Liver (tissue), 9 donors: ENCODE measurements around the gene DYSF. TPM values are rescaled to one million over a fixed set of nuclear protein-coding genes. Genes with fewer than 3 reads are reported as not detected.

Experiments used
- DNase-seq: peaks from one replicate; pipeline ENCODE4 v3.0.0-alpha.2; 2017; ENCODE audit warnings: low spot score
- H3K27ac ChIP-seq, 2 donors: one replicate each; pipeline ENCODE4 v1.7.0; 2013; ENCODE audit warnings: inconsistent platforms in 2 of 2, low read length in 2 of 2, control low read depth in 1 of 2, low read depth in 1 of 2, mild to moderate bottlenecking in 1 of 2
- H3K27me3 ChIP-seq, 4 donors: one replicate each; pipeline versions ENCODE4 v1.6.1 to v1.7.0; 2013; ENCODE audit warnings: low read length in 3 of 4, inconsistent platforms in 1 of 4, mild to moderate bottlenecking in 1 of 4, moderate library complexity in 1 of 4; ENCODE audit not compliant: control insufficient read depth in 4 of 4, insufficient read depth in 4 of 4
- H3K36me3 ChIP-seq, 4 donors: one replicate each; pipeline versions ENCODE4 v1.6.1 to v1.7.0; 2013; ENCODE audit warnings: low read length in 3 of 4, mild to moderate bottlenecking in 3 of 4, low read depth in 1 of 4, moderate library complexity in 1 of 4; ENCODE audit not compliant: control insufficient read depth in 4 of 4, insufficient read depth in 3 of 4
- H3K4me1 ChIP-seq, 4 donors: one replicate each; pipeline versions ENCODE4 v1.6.1 to v1.7.0; 2013; ENCODE audit warnings: low read length in 3 of 4, mild to moderate bottlenecking in 3 of 4, moderate library complexity in 1 of 4; ENCODE audit not compliant: control insufficient read depth in 4 of 4, insufficient read depth in 4 of 4
- H3K4me3 ChIP-seq, 3 donors: one replicate each; pipeline versions ENCODE4 v1.6.1 to v1.7.0; 2013; ENCODE audit warnings: low read length in 3 of 3, control low read depth in 1 of 3, low read depth in 1 of 3, mild to moderate bottlenecking in 1 of 3
- H3K9ac ChIP-seq, 2 donors: one replicate each; pipeline ENCODE4 v1.7.0; 2013; ENCODE audit warnings: low read length in 2 of 2, mild to moderate bottlenecking in 2 of 2, moderate library complexity in 2 of 2, control low read depth in 1 of 2, low read depth in 1 of 2
- H3K9me3 ChIP-seq, 4 donors: one replicate each; pipeline versions ENCODE4 v1.6.1 to v1.7.0; 2013; ENCODE audit warnings: low read length in 3 of 4; ENCODE audit not compliant: control insufficient read depth in 4 of 4
- ATF3 ChIP-seq: IDR thresholded peaks from 2 replicates; pipeline ENCODE4 v1.6.1; 2016; ENCODE audit warnings: antibody characterized with exemption
- CTCF ChIP-seq: fragments of 150-350 bp; IDR thresholded peaks from 2 replicates; pipeline ENCODE4 v1.5.1; 2017; ENCODE audit warnings: improper control_type of control experiment, low read depth, low read length; ENCODE audit not compliant: missing input control
- EGR1 ChIP-seq, 2 donors: IDR thresholded peaks; 2 replicates each; pipeline ENCODE4 v1.6.1; 2016 to 2018; ENCODE audit warnings: antibody characterized with exemption in 2 of 2, low read depth in 2 of 2
- FOXA1 ChIP-seq: IDR thresholded peaks from 2 replicates; pipeline ENCODE4 v1.6.1; 2016; ENCODE audit warnings: antibody characterized with exemption
- FOXA2 ChIP-seq: IDR thresholded peaks from 2 replicates; pipeline ENCODE4 v1.6.1; 2016; ENCODE audit warnings: antibody characterized with exemption
- GABPA ChIP-seq, 2 donors: IDR thresholded peaks in 1 of 2; conservative IDR thresholded peaks in 1 of 2; 2 replicates each; pipeline ENCODE4 v1.6.1; 2016; ENCODE audit warnings: antibody characterized with exemption in 2 of 2, mild to moderate bottlenecking in 1 of 2, moderate library complexity in 1 of 2
- HNF4A ChIP-seq, 2 donors: conservative IDR thresholded peaks; 2 replicates each; pipeline ENCODE4 v1.6.1; 2016; ENCODE audit warnings: antibody characterized with exemption in 2 of 2, mild to moderate bottlenecking in 2 of 2
- JUND ChIP-seq, 2 donors: IDR thresholded peaks; 2 replicates each; pipeline ENCODE4 v1.6.1; 2016; ENCODE audit warnings: antibody characterized with exemption in 2 of 2
- MAX ChIP-seq: IDR thresholded peaks from 2 replicates; pipeline ENCODE4 v1.6.1; 2016; ENCODE audit warnings: antibody characterized with exemption
- NR2F2 ChIP-seq: IDR thresholded peaks from 2 replicates; pipeline ENCODE4 v1.6.1; 2016; ENCODE audit warnings: antibody characterized with exemption
- SP1 ChIP-seq: IDR thresholded peaks from 2 replicates; pipeline ENCODE4 v1.6.1; 2018; ENCODE audit warnings: antibody characterized with exemption, mild to moderate bottlenecking
- ZBTB33 ChIP-seq: IDR thresholded peaks from 2 replicates; pipeline ENCODE4 v1.6.1; 2016; ENCODE audit warnings: antibody characterized with exemption
- WGBS: extraction: QIAGEN DNeasy Blood & Tissue Kit; methylation state at CpG from one replicate; pipeline ENCODE4 v1.1.7; 2013; 5-methylcytosine and 5-hydroxymethylcytosine counted together
- polyA plus RNA-seq, 2 donors: library from polyadenylated mRNA; stranded (reverse) in 1 of 2; unstranded in 1 of 2; fragments of 200-250 nt in 1 of 2; fragments of >200 nt in 1 of 2; fragmentation: Nextera tagmentation in 1 of 2; extraction: Ambion mirVana in 1 of 2; gene quantifications; one replicate each; pipeline versions ENCODE4 v1.2.1 to v1.2.3, GENCODE V29; 2013 to 2015
- total RNA-seq, 2 donors: library from RNA; depleted of rRNA; stranded (reverse); fragments of >200 nt; gene quantifications; one replicate each; pipeline ENCODE4 v1.2.3, GENCODE V29; 2014
- TF ChIP-seq, protein P1 (sequence below): IDR thresholded peaks from 2 replicates; pipeline ENCODE4 v1.6.1; 2016; ENCODE audit warnings: antibody characterized with exemption, mild to moderate bottlenecking
- donor health status: healthy.
- donor health status: healthy.
- donor health status: healthy.
- donor health status: healthy.
- donor health status: healthy.

Gene DYSF
- total and polyA plus RNA-seq, 4 donors: 8.5 to 20.8 (median 13.6) TPM

GRCh38 chr2:71559828-71560637, 106.7 kb downstream of the DYSF start:
- H3K9me3 ChIP-seq: no peaks in the 10 kb centered on the region
- no peak for DNase-seq
- WGBS: 86% methylated on average over 31 of the region's 31 CpGs
- TF ChIP-seq SP1: no peak
- TF ChIP-seq, protein P1, sequence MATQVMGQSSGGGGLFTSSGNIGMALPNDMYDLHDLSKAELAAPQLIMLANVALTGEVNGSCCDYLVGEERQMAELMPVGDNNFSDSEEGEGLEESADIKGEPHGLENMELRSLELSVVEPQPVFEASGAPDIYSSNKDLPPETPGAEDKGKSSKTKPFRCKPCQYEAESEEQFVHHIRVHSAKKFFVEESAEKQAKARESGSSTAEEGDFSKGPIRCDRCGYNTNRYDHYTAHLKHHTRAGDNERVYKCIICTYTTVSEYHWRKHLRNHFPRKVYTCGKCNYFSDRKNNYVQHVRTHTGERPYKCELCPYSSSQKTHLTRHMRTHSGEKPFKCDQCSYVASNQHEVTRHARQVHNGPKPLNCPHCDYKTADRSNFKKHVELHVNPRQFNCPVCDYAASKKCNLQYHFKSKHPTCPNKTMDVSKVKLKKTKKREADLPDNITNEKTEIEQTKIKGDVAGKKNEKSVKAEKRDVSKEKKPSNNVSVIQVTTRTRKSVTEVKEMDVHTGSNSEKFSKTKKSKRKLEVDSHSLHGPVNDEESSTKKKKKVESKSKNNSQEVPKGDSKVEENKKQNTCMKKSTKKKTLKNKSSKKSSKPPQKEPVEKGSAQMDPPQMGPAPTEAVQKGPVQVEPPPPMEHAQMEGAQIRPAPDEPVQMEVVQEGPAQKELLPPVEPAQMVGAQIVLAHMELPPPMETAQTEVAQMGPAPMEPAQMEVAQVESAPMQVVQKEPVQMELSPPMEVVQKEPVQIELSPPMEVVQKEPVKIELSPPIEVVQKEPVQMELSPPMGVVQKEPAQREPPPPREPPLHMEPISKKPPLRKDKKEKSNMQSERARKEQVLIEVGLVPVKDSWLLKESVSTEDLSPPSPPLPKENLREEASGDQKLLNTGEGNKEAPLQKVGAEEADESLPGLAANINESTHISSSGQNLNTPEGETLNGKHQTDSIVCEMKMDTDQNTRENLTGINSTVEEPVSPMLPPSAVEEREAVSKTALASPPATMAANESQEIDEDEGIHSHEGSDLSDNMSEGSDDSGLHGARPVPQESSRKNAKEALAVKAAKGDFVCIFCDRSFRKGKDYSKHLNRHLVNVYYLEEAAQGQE: no peak
- no peak for TF ChIP-seq ATF3
- TF ChIP-seq ZBTB33: no peak
- TF ChIP-seq HNF4A (conservative IDR thresholded peaks at IDR 0.05): no peak
- TF ChIP-seq MAX: no peak
- no peak for TF ChIP-seq GABPA (IDR thresholded peaks at IDR 0.05 in 1 of 2, conservative IDR thresholded peaks at IDR 0.05 in 1 of 2)
- TF ChIP-seq FOXA2: no peak
- TF ChIP-seq NR2F2: no peak
- TF ChIP-seq CTCF: no peak
- peaks cover 0 to 12% (median 3%) of the 10 kb centered on the region in 4 donors for H3K36me3 ChIP-seq
- peaks cover 6 to 22% (median 17%) of the 10 kb centered on the region in 4 donors for H3K4me1 ChIP-seq
- H3K9ac ChIP-seq: no peak overlapping the region
- H3K27ac ChIP-seq: no peak overlapping the region
- no peaks in the 10 kb centered on the region for H3K27me3 ChIP-seq
- H3K4me3 ChIP-seq: no peak overlapping the region

DNA sequence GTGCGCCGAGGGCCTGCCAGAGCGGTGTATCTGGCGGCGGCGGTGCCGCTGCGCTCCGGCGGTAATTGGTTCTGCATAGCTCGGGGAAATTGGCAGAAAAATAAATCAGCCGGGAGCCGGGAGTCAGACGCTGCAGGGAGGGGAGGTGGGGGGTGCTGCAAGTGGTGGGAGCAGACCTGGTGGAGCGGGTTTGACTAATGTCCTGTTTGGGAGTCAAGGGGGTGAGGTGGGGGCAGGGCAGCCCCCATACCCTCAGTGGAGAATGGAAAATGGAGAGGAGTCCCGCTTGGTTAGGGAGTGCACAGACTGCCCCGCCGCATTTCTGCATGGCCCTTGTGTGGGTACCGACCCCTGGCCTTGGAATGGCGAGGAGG, 107.3 kb downstream of the DYSF start:
- no peaks in the 10 kb centered on the region for H3K9me3 ChIP-seq
- H3K27ac ChIP-seq: no peak overlapping the region
- WGBS: 92% methylated on average over 20 of the region's 20 CpGs
- H3K36me3 ChIP-seq: peaks cover 0 to 12% (median 4%) of the 10 kb centered on the region in 4 donors
- H3K4me1 ChIP-seq: peaks cover 0 to 16% (median 12%) of the 10 kb centered on the region in 4 donors
- H3K9ac ChIP-seq: no peak overlapping the region
- no peaks in the 10 kb centered on the region for H3K27me3 ChIP-seq
- DNase-seq: no peak
- H3K4me3 ChIP-seq: no peak overlapping the region
- no peak for TF ChIP-seq CTCF
- TF ChIP-seq, protein P1: no peak
- TF ChIP-seq MAX: no peak
- no peak for TF ChIP-seq EGR1 (IDR thresholded peaks at IDR 0.05; ENCODE audit: low read depth in 2 of 2)
- no peak for TF ChIP-seq JUND (IDR thresholded peaks at IDR 0.05)
- no peak for TF ChIP-seq FOXA1
- TF ChIP-seq ZBTB33: no peak
